NCI-H2227 (cell line): ENCODE results near the gene PDCD1LG2.

ENCODE experiments used
- DNase-seq: peaks from one replicate; lab custom pipeline; 2025; ENCODE audit not compliant: unreplicated experiment; lab: John Stamatoyannopoulos, UW

The PDCD1LG2 gene

GRCh38 chr9:5608298-5609225 is 98.2 kb downstream of the PDCD1LG2 start:
- DNase-seq, result no peak

- DNase-seq, result no peak
Measured at GRCh38 chr9:5609226-5609596, 98.9 kb downstream of the PDCD1LG2 start.

GRCh38 chr9:5610491-5610890 is 100.2 kb downstream of the PDCD1LG2 start:
- no peak for DNase-seq

GRCh38 chr9:5611321-5612184 is 101.2 kb downstream of the PDCD1LG2 start:
- DNase-seq, result no peak

GRCh38 chr9:5612185-5612530 is 101.8 kb downstream of the PDCD1LG2 start:
- no peak for DNase-seq

GRCh38 chr9:5614192-5614591 is 103.9 kb downstream of the PDCD1LG2 start:
- DNase-seq, result no peak

- DNase-seq, result no peak
Measured at GRCh38 chr9:5614985-5615384, 104.7 kb downstream of the PDCD1LG2 start.

- DNase-seq, result no peak
Measured at GRCh38 chr9:5617749-5618148, 107.4 kb downstream of the PDCD1LG2 start.

- DNase-seq, result no peak
Measured at GRCh38 chr9:5620494-5620893, 110.2 kb downstream of the PDCD1LG2 start.
